HG02588 (cell line): ENCODE data around the gene FBXO3.

ENCODE experiments used
- ATAC-seq: cut with Tn5 transposase; IDR thresholded peaks from one replicate; pipeline ENCODE4 v1.9.1; 2021; ENCODE audit warnings: mild to moderate bottlenecking, moderate library complexity; ENCODE audit not compliant: unreplicated experiment

The FBXO3 gene

GRCh38 chr11:33773404-33773986 is 825 bp downstream of the FBXO3 start:
- ATAC-seq, result peak; percentile 21

DNA sequence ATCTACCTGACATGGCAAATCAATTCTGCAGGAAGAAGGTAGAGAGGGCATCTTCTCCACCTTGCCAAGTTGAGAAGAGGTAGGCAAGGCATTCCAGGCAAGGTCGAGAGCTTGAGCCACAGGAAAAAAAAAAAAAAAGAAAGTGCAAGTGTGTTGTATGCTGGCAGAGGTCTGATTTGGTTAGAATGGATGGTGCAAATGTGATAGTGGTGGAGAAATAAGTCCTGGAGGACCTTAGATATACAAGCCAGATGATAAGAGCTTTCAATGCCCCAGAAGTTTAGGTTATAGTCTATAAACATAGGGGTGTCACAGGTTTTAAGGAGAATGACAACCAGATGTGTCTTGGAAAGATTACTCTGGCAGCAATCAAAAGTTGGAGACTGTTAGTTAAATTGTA is 1.4 kb downstream of the FBXO3 start:
- no peak for ATAC-seq

- no peak for ATAC-seq
Measured at GRCh38 chr11:33772300-33772699, 2.0 kb downstream of the FBXO3 start.

- no peak for ATAC-seq
Measured at GRCh38 chr11:33770236-33770635, 4.1 kb downstream of the FBXO3 start.

DNA sequence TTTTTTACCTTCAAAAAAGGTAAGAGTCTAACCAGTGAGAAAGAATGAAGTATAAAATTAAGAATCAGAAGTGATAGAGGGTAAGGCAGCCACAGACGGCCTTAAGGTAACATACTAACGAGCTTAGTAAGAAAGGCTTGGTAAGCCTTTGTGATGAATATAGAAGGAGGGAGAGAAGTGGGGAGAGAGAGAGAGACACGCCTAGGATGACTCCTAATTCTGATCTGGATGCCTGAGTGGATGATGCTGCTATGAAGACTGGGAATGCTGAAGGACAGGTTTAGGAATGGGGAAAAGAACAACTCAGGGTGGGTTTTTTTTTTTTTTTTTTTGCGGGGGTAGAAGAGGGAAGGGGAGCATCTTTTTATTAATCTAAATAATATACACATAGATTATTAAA is 4.8 kb downstream of the FBXO3 start:
- ATAC-seq, result no peak

DNA sequence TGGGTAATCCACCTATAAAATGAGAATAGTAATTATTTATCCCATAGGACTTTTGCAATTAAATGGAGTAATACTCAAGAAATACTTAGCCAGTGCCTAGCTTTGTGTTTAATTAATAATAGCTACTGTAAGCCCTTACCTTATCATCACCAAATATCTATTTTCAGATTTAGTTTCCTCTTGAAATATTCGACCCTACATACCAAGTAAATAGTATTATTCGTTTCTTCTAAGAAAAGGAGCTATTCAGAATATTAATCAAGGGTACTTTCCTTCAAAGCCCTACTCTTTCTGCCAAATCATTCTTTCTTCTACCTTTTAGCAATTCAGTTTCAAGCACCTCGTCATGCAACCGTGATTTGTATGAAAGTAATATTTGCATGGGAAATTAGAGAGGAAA is 6.7 kb downstream of the FBXO3 start:
- ATAC-seq, result no peak

DNA sequence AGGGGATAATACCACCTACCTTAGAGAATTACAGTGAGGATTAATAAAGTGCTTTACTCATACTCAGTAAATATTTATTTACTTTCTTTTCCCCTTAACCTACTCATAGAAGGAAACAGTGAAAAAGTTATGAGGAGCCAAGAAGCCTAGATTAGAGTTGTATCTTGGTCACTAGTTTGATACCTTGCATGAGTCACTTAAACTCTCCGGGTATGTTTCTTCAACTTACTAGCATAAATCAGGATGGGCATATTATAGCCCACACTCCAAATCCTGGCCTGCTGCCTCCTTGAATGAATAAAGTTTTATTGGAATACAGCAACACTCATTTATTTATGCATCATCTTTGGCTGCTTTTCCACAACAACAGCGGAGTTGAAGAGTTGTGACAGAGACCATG is 8.2 kb downstream of the FBXO3 start:
- no peak for ATAC-seq

- ATAC-seq, result no peak
Measured at GRCh38 chr11:33761471-33761870, 12.8 kb downstream of the FBXO3 start.

DNA sequence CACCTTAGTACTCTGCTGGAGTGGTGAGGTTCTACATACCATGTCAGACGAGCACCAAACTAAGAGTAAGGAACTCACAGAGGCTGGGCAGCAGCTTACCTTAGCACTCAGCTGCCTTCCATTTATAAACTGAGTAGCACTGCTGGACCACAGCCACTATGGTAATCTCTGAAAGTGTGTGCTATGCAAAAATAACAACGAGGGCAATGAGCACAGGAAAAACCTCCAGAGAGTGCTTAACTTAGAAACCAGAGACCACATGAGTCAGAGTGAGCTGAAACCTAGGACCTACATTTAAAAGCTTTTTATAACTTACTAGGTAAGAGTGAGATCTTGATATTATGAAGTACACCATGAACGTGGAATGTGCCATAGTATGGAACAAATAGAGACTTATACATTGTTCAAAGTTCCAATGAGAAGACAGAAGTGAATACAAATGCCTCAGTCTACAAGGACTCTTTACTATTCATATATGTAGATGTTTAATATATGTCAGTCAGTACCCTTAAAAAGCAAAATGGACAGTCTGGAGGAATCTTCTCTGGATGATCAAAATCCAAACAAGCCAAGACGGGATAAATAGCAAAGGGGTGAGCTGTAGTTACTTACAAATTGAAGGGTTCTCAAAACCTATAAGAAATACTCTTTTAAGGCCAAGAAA is 20.9 kb downstream of the FBXO3 start:
- peak; percentile 99 for ATAC-seq

DNA sequence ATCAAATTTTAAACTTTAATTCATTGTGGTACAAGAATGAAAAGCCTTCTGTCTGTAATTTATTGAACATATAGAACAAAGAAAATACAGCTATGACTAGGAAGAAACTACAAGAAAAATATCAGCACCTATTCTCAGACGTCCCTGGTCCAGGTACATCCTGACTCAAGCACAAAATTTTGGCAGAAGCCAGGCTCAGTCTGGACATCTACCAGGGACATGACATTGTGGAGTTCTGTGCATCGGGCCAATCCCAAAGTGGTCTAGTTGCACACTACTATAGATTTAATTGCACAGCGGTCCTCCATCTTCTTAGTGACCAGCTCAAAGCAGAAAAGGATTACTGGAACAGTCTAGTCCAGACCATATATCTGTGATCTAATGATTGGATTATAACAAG is 22.4 kb downstream of the FBXO3 start:
- ATAC-seq, result no peak

GRCh38 chr11:33747979-33748378 is 26.3 kb downstream of the FBXO3 start:
- ATAC-seq, result no peak

GRCh38 chr11:33743291-33743690 is 31.0 kb downstream of the FBXO3 start:
- ATAC-seq, result no peak

GRCh38 chr11:33742249-33742851 is 32.0 kb downstream of the FBXO3 start:
- no peak for ATAC-seq

GRCh38 chr11:33741806-33742205 is 32.5 kb downstream of the FBXO3 start:
- ATAC-seq, result no peak

DNA sequence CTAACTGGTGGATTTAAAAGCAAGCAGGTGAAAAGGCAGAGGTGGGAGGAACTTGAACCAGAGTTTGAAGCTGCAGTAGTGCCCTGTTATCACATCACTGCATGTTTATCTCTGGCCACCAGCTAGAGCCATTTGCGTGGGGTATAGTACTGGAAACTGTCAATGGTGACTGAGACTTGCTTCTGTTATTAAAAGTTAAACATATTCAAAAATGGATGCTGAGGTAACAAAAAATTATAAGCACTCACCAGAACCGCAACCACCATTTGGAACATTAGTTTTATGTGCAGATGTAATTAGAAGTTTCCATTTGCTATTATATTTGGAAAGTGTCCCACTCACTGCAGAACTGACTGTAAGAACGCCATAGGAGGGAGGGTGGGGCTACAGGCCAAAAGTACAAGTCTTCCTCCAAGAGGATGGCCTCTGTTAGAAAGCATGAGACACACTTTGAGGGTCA is 36.9 kb downstream of the FBXO3 start:
- no peak for ATAC-seq

DNA sequence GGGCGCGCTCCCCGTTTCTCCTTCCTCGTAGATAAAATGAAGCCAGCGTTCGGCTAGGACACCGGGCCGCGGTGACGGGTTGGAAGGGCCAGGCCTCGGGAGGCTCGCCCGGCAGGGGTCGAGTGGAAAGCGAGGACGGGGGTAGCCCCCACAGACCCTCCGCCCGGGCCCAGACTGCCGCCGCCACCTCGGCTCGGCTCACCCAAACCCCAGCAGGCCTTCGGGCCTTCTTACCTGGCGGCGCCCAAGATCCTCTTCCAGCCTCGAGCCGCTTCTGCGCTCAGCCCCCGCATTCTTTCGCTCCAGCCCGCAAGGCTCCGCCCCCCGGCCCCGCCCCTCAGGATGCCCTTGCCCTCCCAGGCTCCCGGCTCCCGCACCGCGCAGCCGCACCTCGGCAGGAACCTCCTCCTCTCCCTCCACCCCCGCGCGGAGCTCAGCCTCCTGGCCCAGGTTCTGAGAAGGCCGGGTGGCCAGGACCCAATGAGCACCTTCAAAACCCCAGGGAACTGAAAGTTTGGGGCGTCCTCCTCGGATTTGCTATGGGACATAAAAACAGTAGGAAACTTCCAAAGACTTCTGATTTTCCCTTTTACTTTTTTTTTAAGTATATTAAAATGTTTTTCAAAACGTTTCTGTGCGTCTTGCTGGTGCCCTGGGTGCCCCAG is 38.0 kb downstream of the FBXO3 start, which contains the start of gene CD59:
TSS of gene CD59 (minus strand) at position 276 of the 665 bp plus-strand sequence. CDS start 13,978 bp downstream, outside the sequence.
- peak; percentile 56 for ATAC-seq

GRCh38 chr11:33735271-33736147 is 38.8 kb downstream of the FBXO3 start:
- peak; percentile 59 for ATAC-seq

DNA sequence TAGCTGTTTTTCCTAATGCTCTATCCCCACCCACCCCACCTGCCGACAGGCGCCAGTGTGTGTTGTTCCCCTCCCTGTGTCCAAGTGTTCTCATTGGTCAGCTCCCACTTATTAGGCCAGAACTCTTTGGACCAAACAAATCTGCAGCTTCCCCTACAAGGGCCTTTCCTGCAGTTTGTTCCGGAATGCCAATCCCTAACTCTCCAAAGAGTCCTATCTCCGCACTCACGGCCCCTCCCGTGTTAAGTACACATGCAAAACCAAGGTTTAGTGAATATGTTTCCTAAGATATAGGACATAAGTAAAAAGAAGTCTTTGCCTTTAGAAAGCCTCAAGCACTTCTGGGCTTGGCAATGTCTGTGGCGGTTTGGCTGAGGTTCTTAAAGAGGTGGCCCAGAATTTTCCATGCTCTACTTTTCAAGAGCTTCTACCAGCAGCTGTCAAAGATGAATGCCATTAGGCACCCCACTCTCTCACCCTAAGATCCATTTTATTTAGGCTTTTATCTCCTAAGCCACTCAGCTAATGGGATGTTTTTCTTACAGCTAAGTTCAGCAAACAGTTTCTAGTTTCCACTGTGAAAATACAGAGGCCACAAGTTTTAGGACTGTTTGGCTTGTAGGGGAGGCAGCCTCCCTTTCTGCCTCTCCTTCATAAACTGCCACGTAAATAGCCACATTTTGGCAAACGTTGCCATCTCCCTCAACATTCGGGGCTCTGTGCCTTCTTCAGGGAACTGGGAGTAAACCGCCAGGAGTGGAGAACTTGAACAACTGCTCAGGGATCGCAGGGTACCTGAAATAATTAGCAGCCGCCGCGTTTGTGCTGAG is 39.7 kb downstream of the FBXO3 start:
- ATAC-seq, result no peak

DNA sequence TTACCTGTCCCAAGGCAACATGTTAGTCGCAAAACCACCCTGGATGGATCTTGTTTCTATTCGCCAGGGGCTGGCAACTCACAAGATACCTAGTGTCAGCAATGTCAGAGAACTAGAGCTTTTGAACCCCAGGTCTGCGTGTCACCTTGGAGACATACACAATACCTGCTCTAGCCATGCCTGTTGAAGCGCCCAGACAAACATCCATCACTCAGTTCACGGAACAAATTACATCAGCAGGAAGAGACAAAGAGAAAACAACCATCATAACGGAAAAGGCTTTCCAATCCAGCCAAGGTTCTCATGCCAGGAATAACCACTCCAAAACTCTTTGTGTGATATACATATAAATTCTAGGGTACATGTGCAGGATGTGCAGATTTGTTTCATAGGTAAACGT is 40.3 kb downstream of the FBXO3 start:
- no peak for ATAC-seq
